CD4-positive, alpha-beta T cell treated with Interleukin-10 for 1 hour (primary cell): ENCODE measurements around the gene MIX23.
"Not testable (repeated sequence)": the region's sequence is repeated elsewhere in the genome, so short reads cannot be mapped to it uniquely, and the experiment has no call there.

Experiments
- DNase-seq: peaks from one replicate; pipeline ENCODE4 v3.0.0-alpha.2; 2020

Gene MIX23

DNA sequence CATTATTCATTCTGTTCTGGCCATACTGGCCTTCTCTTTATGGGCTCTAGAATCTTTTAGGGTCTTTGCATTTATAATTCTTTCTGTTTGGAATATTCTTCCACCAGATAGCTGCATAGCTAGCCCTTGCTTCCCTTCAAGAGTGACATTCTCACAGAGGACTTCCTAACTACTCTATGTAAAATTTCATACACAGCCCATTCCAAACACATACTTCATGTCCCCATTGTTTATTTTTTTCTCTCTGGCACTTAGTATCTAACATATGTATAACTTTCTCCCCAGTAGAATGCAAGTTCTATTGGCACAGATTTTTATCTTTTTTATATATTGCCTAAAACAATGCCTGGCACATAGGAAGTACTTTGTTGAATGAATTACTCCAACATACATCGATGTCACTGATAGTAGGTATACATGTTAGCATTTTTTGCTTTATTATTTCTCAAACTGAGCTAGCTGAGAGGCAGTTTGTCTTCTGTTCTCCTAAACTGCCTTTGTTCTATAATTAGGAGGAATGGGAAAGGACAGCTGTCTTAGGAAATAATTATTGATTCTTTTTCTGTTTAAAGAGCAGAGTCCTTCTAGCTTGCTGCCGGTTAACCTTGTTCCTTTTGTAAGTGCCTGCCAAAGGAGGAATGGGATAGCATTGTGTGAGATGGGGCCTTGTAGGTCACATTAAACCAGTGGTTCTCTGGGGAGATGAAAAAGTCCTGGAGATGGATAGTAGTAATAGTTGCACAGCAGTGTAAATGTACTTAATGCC is 8.8 kb upstream of the MIX23 start:
- no peak for DNase-seq

- DNase-seq, result no peak
Observed at GRCh38 chr3:122390665-122391064, 7.6 kb upstream of the MIX23 start.

DNA sequence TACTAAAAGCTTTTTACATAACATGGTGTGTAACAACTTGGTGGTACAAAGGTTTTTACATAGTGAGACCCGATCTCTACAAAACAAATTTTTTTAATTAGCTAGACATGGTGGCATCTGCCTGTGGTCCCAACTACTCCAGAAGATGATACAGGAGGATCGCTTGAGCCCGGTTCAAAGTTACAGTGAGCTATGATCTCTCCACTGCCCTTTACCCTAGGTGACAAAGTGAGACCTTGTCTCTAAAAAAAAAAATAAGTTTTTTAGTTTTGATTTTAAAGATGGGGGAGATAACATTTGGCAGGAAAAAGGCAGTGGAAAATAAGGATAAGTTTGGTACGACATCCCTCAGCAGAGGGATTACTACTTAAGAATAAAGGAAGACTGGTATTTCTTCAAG is 6.9 kb upstream of the MIX23 start:
- no peak for DNase-seq

DNA sequence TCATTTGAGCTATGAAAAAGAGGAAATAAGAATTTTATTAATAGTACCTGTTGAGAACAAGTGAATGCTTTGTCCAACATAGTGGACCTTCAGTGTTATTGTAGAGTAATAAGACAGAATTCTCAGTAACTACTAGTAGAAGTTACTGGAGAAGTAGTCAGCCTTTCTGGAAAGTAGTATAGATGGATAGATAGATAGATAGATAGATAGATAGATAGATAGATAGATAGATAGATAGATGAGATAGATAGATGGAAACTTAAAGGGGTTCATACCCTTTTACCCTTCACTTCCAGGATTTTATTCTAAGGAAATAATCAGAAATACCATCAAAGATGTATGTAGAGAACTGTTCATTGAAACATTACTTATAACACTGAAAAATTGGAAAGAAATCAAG is 6.2 kb upstream of the MIX23 start:
- DNase-seq, result no peak

GRCh38 chr3:122387709-122388108 is 4.7 kb upstream of the MIX23 start:
- DNase-seq, result no peak

DNA sequence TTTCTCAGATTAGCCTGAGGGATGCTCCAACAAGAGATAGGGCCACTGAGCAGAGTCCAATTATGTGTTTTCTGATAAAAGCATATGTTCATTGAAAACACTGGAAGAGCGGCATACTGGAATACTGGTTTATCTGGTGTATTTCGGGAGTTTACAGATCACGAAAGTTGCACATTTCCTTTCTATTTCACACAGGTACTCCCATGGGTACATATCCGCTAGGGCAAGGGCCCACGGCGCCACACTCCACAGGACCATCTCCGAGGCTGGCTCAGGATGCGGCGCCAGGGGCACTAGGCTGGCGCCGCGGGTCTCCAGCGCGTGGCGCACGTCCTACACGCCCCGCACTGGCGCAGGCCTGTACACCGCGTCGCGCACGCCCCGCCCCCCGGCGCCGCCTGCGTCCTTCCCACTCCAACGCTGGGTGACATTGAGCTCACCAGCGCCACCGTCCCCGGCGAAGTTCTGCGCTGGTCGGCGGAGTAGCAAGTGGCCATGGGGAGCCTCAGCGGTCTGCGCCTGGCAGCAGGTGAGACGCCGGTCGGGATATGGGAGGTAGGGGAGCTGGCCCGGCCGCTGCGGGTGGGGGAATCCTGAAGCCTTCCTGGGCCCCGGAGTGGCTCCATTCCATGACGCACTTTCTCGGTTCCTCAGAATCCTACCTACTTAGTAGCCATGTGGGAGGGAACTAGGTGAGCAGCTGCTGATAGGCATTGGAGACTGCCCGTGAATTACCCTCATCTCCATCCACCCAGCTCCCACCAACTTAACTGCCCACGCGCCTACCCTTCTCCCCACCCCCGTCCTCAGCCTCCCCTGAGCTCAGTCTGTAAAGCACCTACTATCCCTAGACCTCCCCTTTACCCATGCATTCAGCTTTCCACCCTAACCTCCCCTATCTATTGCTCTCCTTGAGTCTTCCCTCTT is 1.0 kb upstream of the MIX23 start, which contains the start of gene FAM162A:
Gene FAM162A, plus strand, starts transcription at position 412 of the 927 bp plus-strand sequence. Its CDS starts 84 bp downstream, at position 496.
- DNase-seq, result peak; percentile 94

GRCh38 chr3:122377975-122378374 is 5.1 kb downstream of the MIX23 start:
- DNase-seq, result no peak

DNA sequence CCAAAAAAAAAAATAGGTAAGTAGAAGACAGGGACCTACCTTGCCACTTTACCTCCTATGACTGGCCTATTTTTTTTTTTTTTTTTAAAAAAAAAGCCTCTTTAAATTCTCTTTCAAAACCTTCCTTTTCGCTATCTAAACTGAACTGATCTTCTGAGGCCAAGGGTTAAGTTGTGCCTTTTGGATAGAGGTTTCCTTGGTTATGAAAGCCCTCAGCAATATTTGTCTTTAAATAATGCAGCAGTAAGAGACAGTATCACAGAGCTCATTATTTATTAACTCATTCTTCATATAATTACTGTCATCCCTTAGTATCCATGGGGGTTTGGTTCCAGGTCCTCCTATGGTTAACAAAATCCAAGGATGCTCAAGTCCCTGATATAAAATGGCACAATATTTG is 9.0 kb downstream of the MIX23 start:
- DNase-seq, result no peak

- DNase-seq, result no peak
Observed at GRCh38 chr3:122366379-122366749, 16.7 kb downstream of the MIX23 start.

DNA sequence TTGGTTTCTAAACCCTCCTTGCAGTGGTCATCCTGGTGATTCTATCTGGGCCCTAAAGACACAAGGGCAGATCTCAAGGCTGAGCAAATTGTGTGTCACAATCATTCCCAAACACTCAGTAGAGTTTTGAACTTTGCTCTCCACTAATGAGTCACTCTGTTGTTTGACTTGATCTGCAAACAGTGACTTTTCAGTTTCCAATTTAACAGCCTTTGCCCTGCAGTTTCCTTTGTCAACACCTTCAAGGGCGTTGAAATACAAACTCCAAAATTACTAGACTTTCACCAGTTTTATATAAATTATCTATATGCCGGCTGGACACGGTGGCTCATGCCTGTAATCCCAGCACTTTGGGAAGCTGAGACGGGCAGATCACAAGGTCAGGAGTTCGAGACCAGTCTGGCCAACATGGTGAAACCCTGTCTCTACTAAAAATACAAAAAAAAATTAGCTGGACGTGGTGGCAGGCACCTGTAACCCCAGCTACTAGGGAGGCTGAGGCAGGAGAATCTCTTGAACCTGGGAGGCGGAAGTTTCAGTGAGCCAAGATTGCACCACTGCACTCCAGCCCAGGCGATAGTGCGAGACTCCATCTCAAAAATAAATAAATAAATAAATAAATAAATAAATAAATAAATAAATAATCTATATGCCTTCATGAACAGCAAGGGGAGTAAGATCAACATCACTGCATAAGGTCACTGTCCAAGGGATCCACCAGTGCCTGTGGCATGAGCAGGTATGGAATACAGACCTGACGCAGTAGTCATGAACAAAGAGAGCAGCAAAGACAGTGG is 17.3 kb downstream of the MIX23 start:
- DNase-seq, result not testable (repeated sequence)

GRCh38 chr3:122365073-122365472 is 18.0 kb downstream of the MIX23 start:
- DNase-seq, result no peak

GRCh38 chr3:122364490-122364889 is 18.5 kb downstream of the MIX23 start:
- no peak for DNase-seq

DNA sequence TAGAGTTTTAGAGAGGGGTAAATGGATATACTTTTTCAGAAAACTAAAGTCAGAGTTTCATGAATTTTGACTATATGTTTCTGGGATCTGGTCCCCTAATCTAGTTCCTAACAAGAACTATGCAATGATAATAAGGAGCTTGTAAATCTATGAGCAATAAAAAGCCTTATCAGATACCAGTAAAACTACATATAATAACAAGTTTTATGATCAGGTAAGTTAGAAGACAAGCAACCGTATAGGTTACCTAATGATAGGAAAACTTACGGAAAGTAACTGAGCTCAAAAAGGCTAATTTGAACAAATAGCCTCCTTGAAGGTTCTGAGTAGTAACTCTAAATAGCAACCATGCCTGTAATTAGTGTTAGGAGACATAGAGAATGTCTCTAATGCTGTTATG is 21.0 kb downstream of the MIX23 start:
- no peak for DNase-seq

DNA sequence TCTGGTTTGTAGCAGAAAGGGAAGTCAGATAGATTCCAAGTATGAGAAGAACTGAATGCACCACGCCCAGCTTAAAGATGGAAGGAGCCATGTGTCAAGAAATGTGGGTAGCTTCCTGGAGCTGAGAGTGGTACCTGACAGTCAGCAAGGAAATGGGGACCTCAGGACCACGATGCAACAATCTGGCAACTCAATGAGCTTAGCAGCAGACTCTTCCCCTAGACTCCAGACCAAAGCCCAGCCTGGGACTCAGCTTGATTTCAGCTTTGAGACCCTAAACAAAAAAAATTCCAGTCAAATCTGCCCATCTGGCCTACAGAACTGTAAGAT is 24.4 kb downstream of the MIX23 start:
- DNase-seq, result no peak

- DNase-seq, result no peak
Observed at GRCh38 chr3:122357828-122358702, 25.0 kb downstream of the MIX23 start.

DNA sequence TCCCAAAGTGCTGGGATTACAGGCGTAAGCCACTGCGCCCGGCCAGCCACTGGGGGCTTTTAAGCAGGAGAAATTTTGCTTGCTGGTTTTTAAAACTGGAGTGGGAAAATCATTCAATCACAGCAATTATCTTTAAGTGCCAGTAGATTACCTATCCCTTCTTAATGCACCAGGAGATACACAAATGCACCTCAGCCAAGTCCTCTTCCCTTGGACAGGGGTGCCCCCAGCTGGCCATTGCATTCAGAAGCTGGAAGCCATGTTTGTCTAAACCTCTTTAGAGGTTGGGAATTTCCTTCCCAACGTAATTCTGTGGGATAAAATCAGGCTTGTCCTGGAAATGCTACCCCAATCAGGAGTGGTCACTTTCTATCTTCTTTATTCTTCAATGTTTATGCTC is 26.6 kb downstream of the MIX23 start:
- DNase-seq, result peak; percentile 33

DNA sequence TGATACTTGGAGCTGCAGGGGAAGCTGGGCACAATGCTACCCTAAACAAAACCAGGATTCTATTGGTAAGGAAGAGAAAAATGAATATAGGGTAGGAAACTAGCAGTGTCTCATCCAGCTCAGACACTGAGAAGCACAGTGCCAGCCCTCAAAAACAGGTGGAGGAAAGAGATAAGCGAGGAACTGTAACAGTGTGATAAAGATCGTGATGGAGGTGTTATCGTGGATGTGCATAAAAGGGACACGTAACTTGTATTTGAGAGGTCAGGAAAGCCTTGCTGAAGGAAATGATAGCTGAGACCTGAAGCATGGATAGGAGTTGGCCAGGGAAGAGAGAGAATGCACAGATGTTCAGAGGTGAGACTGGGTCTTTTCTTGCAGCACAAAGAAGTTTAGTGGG is 27.4 kb downstream of the MIX23 start:
- DNase-seq, result no peak

DNA sequence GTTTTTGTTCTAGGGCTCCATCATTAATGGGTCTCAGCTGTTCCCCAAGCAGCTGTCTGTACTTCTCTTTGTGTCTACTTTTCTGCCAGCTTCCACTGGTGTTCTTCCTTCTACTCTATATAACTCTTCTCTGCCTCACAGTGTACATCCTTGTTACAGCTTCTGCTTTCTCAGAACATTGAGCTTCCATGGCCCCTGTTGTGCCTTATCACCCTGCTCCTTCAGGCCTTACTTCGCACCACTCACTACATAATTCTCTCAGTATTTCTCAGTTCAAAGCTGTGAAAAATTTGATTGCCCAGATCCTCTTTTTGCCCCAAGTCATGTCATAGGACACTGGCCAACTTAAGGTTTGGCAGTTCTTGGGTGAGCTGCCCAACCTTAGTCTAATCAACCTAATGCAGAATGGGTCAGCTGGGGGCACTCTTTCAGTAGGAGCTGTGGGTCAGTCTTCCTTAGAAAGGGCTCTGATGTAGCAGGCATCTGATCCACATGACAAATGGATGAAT is 29.1 kb downstream of the MIX23 start:
- DNase-seq, result no peak

GRCh38 chr3:122353215-122353614 is 29.8 kb downstream of the MIX23 start:
- no peak for DNase-seq

- DNase-seq, result no peak
Observed at GRCh38 chr3:122351612-122352011, 31.4 kb downstream of the MIX23 start.

DNA sequence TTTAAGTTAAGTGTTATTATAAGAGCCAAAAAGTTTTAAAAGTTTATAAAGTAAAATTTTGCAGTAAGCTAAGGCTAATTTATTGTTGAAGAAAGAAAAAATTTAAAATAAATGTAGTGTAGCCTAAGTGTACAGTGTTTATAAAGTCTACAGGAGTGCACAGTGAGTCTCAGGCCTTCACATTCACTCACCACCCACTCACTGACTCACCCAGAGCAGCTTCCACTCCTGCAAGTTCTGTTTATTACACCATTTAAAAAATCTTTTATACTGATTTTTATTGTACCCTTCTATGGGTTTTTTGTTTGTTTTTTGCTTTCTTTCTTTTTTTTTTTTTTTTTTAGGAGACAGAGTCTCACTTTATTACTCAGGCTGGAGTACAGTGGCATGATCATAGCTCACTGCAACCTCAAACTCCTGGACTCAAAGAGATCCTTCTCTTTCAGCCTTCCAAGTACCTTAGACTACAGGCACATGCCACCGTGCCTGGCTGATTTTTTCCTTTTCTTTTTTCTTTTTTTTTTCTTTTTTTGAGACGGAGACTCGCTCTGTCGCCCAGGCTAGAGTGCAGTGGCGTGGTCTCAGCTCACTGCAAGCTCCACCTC is 32.1 kb downstream of the MIX23 start:
- no peak for DNase-seq

GRCh38 chr3:122349171-122349570 is 33.9 kb downstream of the MIX23 start:
- no peak for DNase-seq
